GM18861 (cell line): Measurements from ENCODE around the gene SERTAD2.

Source experiments
- ATAC-seq: cut with Tn5 transposase; IDR thresholded peaks from one replicate; pipeline ENCODE4 v1.9.1; 2021; ENCODE audit not compliant: unreplicated experiment

The SERTAD2 gene

GRCh38 chr2:64587561-64587960 lies 66.2 kb downstream of the SERTAD2 start:
- ATAC-seq, result no peak

GRCh38 chr2:64586883-64587481 lies 66.7 kb downstream of the SERTAD2 start:
- no peak for ATAC-seq

GRCh38 chr2:64586054-64586453 lies 67.7 kb downstream of the SERTAD2 start:
- no peak for ATAC-seq

- ATAC-seq, result peak; percentile 73
Observed at GRCh38 chr2:64582774-64583340, 70.9 kb downstream of the SERTAD2 start.

- no peak for ATAC-seq
Observed at GRCh38 chr2:64581777-64582539, 71.8 kb downstream of the SERTAD2 start.
